ENCODE measurements around the gene SUPT3H. TPM values are rescaled to one million over a fixed set of nuclear protein-coding genes. Genes with fewer than 3 reads are reported as not detected.

SUPT3H gene
- total RNA-seq, 4 donors from 2014 or later = 1.6 to 5.6 (median 3.8) TPM

- TF ChIP-seq CTCF (IDR thresholded peaks at IDR 0.05) = no peak
- TF ChIP-seq POLR2A (IDR thresholded peaks at IDR 0.05) = no peak
- intact Hi-C loops (cut with DNase I; ENCODE audit: low total_unique reads) = no loop called here
- 94 to 95% methylated on average over 3 of the region's 3 CpGs for WGBS, 2 donors
- H3K4me3 ChIP-seq (ENCODE audit: low read depth, poor library complexity, severe bottlenecking) = no peak overlapping the region
- DNase-seq (ENCODE audit: low spot score in 2 of 2) = no peak
Measured at GRCh38 chr6:44972709-44973108, 405.0 kb downstream of the SUPT3H start.

GRCh38 chr6:44969446-44970185, 408.1 kb downstream of the SUPT3H start:
- no peak overlapping the region for H3K4me3 ChIP-seq (ENCODE audit: low read depth, poor library complexity, severe bottlenecking)
- intact Hi-C loops (cut with DNase I; ENCODE audit: low total_unique reads) = no loop called here
- no peak for DNase-seq (ENCODE audit: low spot score in 2 of 2)
- no peak for TF ChIP-seq POLR2A (IDR thresholded peaks at IDR 0.05)
- TF ChIP-seq CTCF (IDR thresholded peaks at IDR 0.05) = no peak
- 80 to 85% methylated on average over 4 of the region's 4 CpGs for WGBS, 2 donors

GRCh38 chr6:44967481-44967880, 410.3 kb downstream of the SUPT3H start:
- intact Hi-C loops (cut with DNase I; ENCODE audit: low total_unique reads) = no loop called here
- H3K4me3 ChIP-seq (ENCODE audit: low read depth, poor library complexity, severe bottlenecking) = no peak overlapping the region
- 93 to 98% methylated on average over 1 of the region's 1 CpG for WGBS, 2 donors
- DNase-seq (ENCODE audit: low spot score in 2 of 2) = no peak
- TF ChIP-seq CTCF (IDR thresholded peaks at IDR 0.05) (no peak), POLR2A (IDR thresholded peaks at IDR 0.05) (no peak)

- 47 to 57% methylated on average over 2 of the region's 2 CpGs for WGBS, 2 donors
- TF ChIP-seq POLR2A (IDR thresholded peaks at IDR 0.05) (no peak), CTCF (IDR thresholded peaks at IDR 0.05) (no peak)
- no peak for DNase-seq (ENCODE audit: low spot score in 2 of 2)
- no peak overlapping the region for H3K4me3 ChIP-seq (ENCODE audit: low read depth, poor library complexity, severe bottlenecking)
- intact Hi-C loops (cut with DNase I; ENCODE audit: low total_unique reads) = no loop called here
Measured at GRCh38 chr6:44966449-44967092, 411.2 kb downstream of the SUPT3H start.

- WGBS, 2 donors = 97% methylated on average over 4 of the region's 4 CpGs
- no peak for TF ChIP-seq POLR2A (IDR thresholded peaks at IDR 0.05)
- no peak for TF ChIP-seq CTCF (IDR thresholded peaks at IDR 0.05)
- DNase-seq (ENCODE audit: low spot score in 2 of 2) = no peak
- H3K4me3 ChIP-seq (ENCODE audit: low read depth, poor library complexity, severe bottlenecking) = no peak overlapping the region
- intact Hi-C loops (cut with DNase I; ENCODE audit: low total_unique reads) = no loop called here
Measured at GRCh38 chr6:44965708-44966107, 412.0 kb downstream of the SUPT3H start.

Data from lower leg skin (tissue), 4 donors.